Stimulated activated CD8-positive, alpha-beta memory T cell treated with anti-CD3 and anti-CD28 coated beads, Interleukin-15, amount 100 ng/mL, for 24 hours (primary cell): ENCODE results near the gene PRR16.
"Not testable (repeated sequence)": the region's sequence is repeated elsewhere in the genome, so short reads cannot be mapped to it uniquely, and the experiment has no call there.

Experiments
- DNase-seq: peaks from one replicate; pipeline ENCODE4 v3.0.0-alpha.2; 2020; ENCODE audit warnings: low read depth

The PRR16 gene

DNA sequence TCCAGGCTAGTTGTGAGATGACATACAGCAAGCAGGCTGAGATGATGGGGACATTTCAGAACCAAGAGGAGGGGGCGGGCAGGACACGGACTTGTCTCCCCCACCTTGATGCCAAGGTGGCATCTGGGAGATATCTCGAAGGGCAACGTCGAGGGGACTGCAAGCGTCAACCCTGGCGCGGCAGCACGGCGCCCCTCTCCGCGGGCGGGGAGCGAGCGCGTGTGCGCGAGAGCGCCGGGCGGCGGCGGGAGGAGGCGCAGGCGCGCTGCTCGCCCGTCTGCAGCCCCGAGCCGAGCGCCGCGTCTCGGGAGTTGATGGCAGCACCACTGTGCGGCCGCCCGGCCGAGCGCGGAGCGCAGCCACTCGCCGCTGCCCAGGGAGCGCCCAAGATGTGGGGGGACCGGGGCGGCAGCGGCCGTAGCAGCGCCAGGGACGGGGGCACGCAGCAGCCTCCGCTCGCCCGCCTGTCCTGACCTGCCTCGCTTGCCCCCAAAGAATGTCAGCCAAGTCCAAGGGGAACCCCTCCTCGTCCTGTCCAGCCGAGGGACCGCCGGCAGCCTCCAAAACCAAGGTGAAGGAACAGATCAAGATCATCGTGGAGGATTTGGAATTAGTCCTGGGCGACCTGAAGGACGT, at the start of gene PRR16:
Gene PRR16, plus strand, starts transcription at position 310 of the 636 bp plus-strand sequence.
- DNase-seq = no peak

- no peak for DNase-seq
Observed at GRCh38 chr5:120415985-120416384, 48.1 kb upstream of the PRR16 start.

DNA sequence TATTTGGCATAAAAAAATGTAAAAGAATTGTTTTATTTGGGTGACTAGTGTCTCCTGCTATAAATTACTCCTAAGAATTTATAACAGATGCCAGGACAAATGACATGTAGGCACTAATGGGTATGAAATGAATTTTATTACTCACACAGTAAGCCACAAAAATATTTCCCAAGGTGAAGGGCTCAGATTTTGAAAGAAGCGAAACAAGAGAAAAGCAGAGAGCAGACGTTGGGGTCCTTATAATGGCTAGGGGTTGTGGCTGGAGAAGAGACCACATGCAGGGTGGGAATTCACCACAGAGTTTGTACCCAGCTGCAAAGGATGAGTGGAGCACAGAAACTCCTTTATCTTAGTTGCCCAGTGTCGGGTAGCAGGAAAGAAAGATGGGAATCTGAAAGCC, 45.0 kb upstream of the PRR16 start:
- DNase-seq = no peak

GRCh38 chr5:120426633-120427275, 37.3 kb upstream of the PRR16 start:
- DNase-seq = not testable (repeated sequence)

DNA sequence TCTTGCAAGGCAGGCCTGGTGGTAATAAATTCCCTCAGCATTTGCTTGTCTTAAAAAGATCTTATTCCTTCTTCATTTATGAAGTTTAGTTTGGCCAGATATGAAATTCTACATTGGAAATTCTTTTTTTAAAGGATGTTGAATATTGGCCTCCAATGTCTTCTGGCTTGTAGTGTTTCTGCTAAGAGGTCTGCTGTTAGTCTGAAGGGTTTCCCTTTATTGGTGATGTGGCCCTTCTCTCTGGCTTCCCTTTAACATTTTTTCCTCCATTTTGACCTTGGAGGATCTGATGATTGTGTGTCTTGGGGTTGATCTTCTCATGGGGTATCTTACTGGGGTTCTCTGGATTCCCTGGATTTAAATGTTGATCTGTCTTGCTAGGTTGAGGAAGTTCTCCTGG, 33.5 kb upstream of the PRR16 start:
- DNase-seq = no peak

- no peak for DNase-seq
Observed at GRCh38 chr5:120432861-120433260, 31.2 kb upstream of the PRR16 start.

DNA sequence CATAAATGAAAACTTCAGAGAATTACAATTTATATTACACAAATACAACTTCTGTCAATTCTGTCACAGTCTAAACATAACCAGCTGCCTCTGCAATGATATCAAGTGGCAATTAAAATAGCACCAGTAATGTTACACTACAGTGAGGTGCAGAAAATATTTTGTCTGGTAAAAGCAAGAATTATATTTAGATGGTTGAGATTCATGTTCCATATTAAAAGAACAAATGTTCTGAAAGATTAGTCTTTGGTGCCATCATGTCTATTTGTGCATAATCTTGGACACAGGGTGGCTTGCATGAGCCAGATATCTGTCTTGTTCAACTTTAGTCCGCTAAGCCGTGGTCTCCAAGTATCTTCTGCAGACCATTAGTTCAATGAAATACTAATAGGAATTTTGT, 29.0 kb upstream of the PRR16 start:
- DNase-seq = no peak

GRCh38 chr5:120436996-120437395, 27.1 kb upstream of the PRR16 start:
- no peak for DNase-seq

- DNase-seq = no peak
Observed at GRCh38 chr5:120442694-120443093, 21.4 kb upstream of the PRR16 start.

GRCh38 chr5:120443607-120444006, 20.5 kb upstream of the PRR16 start:
- DNase-seq = no peak

DNA sequence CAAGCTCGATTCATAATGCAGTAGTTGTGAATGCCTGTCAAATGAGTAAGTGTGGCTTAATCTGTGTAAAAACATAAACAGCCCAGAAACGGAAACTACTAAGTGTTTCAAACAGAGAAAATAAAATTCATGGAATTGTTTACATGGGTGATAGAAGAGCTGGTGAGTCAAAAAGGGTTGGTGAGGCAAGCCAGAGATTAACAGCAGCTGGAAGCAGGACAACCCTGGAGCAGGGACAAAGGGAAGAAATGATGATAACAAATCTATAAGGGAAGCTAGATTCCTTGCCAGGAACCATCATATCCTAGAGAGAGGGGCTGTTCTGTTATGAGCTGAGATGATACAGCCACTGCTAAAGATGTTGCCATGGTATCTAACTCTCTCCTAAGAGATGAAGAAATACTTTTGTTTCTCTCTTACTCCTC, 18.0 kb upstream of the PRR16 start:
- DNase-seq = no peak

DNA sequence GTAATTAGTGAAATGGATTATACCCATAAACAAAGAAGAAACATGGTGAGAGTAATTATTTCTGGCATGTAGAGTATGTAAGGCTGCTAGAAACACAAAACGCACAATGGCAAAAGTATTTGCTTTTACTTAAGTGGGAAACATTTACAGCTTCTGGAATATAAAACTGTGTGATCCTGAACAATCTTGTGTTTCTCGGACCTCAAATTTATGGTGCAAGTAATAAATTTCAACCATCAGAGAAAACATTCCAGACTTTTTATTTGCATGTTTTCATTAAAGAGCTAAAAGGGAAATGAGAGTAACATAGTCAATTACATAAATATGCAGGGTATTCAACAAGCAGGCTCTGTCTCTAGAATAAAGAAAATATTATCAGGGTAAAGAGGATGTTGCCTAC, 17.2 kb upstream of the PRR16 start:
- no peak for DNase-seq

DNA sequence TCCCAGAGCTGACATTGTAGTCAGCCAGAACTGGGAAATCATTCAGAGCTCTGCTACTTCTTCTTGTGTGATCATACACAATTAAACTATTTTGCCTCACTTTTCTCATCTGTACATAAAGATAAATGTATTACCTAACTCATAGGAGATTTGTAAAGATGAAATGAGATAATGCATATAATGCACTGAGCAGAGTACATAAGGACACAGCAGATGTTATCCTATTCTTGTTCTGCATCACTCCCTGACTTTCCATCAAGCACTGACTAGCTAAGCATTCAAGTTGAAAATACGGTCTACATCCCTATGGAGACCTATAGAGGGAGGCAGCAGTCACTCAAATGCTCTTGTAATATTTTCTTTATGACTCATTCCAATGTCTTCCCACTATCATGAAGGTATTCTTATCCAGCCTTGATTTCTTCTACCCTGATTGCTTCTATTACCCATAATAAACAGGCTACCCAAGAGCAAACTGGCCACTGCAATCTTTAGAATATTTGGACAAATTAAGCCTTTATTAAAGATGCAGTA, 16.3 kb upstream of the PRR16 start:
- DNase-seq = no peak

GRCh38 chr5:120449501-120449900, 14.6 kb upstream of the PRR16 start:
- no peak for DNase-seq

DNA sequence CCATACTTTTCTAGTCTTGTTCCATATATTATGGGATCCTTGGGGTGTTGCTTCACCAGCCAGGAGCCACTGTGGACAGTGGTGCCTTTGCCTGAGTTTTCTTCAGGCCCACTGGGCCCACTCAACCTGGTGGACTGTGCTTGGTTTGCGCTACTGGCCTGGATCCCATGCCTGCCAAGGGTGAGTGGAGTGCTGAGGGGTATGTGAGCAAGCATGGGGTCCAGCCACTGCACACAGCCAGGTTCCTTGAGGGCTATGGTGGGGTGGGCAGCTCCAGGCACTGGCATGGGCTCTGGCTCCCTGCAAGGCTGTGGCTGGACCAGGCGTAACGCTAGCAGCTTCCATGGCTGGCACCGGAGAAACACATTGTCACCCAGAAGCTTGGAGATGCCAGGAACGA, 13.2 kb upstream of the PRR16 start:
- DNase-seq = no peak

DNA sequence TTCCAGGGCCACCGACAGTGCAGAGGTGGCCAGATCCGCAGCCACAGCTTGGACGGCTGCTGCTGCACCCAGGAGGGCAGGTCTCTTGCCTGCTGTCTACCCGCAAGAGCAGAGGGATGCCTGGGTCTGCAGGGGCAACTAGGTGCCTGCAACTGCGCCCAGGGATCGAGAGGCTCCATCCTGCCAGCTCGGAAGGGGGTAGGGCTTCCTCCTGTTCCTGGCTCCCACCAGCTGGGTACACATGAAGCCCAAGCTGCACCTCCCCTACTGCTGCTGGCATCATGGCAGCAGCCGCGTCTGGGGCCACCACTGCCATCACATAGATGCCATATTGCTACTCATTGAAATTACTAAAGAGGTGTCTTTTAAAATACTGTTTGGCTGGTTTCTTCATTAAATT, 12.7 kb upstream of the PRR16 start:
- DNase-seq = no peak

DNA sequence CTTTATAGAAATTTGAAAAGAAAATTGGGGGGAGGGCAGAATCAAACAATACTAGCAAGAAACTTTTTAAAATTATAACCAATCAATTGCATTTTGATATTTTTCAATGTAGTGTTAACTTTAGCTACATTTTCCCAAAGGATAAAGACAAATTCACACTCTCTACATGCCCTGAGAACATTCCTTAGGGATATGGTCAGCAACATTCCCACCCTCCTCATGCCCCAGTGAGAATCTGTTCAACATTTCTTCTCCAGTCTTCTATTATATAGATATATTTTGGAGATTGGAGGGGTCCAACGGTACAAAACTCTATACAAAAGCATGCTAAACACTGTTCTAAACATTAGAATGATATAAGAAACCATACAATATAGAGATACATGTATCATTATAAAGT, 11.6 kb upstream of the PRR16 start:
- DNase-seq = no peak

- no peak for DNase-seq
Observed at GRCh38 chr5:120454094-120454798, 9.9 kb upstream of the PRR16 start.

DNA sequence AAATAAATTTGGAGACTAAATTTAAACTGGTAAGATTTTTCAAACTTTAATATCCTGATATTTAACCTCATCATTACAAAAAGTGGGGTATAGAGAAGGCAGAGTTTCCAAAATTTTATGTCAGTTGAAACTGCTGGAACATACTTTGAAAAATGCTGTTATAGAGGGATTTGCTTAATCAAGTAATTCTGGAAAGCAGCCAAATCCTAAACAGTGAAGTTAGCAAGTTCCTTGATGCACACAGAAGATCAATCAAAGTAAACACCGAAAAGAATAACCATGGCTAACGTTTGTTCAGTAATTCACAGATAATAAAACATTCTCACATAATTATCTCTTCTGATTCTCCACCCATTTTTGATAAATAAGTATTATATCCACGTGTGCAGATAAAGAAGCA, 8.1 kb upstream of the PRR16 start:
- no peak for DNase-seq

- no peak for DNase-seq
Observed at GRCh38 chr5:120457839-120458507, 6.1 kb upstream of the PRR16 start.

DNA sequence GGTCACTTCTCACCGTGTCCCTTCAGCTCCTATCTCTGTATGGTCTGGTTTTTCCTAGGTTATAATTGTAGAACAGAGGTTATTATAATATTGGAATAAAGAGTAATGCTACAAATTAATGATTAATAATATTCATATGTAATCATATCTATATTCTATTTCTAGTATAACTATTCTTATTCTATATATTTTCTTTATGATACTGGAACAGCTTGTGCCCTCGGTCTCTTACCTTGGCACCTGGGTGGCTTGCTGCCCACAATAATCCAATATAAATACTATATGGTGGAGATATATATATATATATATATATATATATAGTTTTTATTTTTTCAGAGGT, 5.6 kb upstream of the PRR16 start:
- not testable (repeated sequence) for DNase-seq

DNA sequence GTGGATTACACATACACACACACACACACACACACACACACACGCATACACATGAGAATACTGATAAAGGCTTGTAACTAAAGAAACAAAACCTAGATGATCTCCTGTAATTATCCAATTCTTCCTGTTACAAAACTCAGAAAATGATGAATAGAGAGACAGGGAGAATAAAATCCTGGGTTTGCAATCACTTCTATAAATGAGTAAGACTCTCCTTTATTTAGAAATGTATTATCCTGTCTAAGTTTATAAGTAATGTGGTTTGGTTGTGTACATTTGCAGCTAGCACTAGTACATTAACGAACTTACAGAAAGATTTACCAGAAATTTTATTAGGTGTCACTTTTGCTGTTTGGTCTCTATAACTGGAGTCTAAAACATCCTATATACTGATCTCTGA, 2.8 kb upstream of the PRR16 start:
- DNase-seq = no peak
